ENCODE measurements around the gene CIDEA.

The CIDEA gene

GRCh38 chr18:12313530-12314245 is 59.5 kb downstream of the CIDEA start:
- DNase-seq, result no peak
- Histone ChIP-seq H3K27me3 (replicated peaks) (no peaks in the 10 kb centered on the region), H3K4me3 (ENCODE audit: low read depth, low read length) (no peak overlapping the region), H3K36me3 (replicated peaks) (peaks cover 91% of the 10 kb centered on the region), H3K27ac (peak overlapping the region; percentile 39)
- in situ Hi-C loops (cut with HindIII; ENCODE audit: low pct_ligation_motif_present, low sequenced_read_pairs), result no loop called here
- TF ChIP-seq CTCF (IDR thresholded peaks at IDR 0.05; ENCODE audit: low read depth, low read length, missing control alignments), result no peak

- no peak overlapping the region for H3K4me3 ChIP-seq (ENCODE audit: low read depth, low read length)
- H3K36me3 ChIP-seq (replicated peaks), result peaks cover 90% of the 10 kb centered on the region
- no peaks in the 10 kb centered on the region for H3K27me3 ChIP-seq (replicated peaks)
- in situ Hi-C loops (cut with HindIII; ENCODE audit: low pct_ligation_motif_present, low sequenced_read_pairs), result no loop called here
- DNase-seq, result no peak
- no peak for TF ChIP-seq CTCF (IDR thresholded peaks at IDR 0.05; ENCODE audit: low read depth, low read length, missing control alignments)
- H3K27ac ChIP-seq, result no peak overlapping the region
Measured at GRCh38 chr18:12314591-12315305, 60.6 kb downstream of the CIDEA start.

- Histone ChIP-seq H3K27ac (no peak overlapping the region), H3K4me3 (ENCODE audit: low read depth, low read length) (no peak overlapping the region), H3K36me3 (replicated peaks) (peaks cover 89% of the 10 kb centered on the region), H3K27me3 (replicated peaks) (no peaks in the 10 kb centered on the region)
- no peak for TF ChIP-seq CTCF (IDR thresholded peaks at IDR 0.05; ENCODE audit: low read depth, low read length, missing control alignments)
- no peak for DNase-seq
- in situ Hi-C loops (cut with HindIII; ENCODE audit: low pct_ligation_motif_present, low sequenced_read_pairs), result no loop called here
Measured at GRCh38 chr18:12315490-12315889, 61.3 kb downstream of the CIDEA start.

GRCh38 chr18:12315911-12316310 is 61.8 kb downstream of the CIDEA start:
- no peak for DNase-seq
- Histone ChIP-seq H3K4me3 (ENCODE audit: low read depth, low read length) (no peak overlapping the region), H3K27me3 (replicated peaks) (no peaks in the 10 kb centered on the region), H3K27ac (peak overlapping the region; percentile 11), H3K36me3 (replicated peaks) (peaks cover 89% of the 10 kb centered on the region)
- TF ChIP-seq CTCF (IDR thresholded peaks at IDR 0.05; ENCODE audit: low read depth, low read length, missing control alignments), result no peak
- in situ Hi-C loops (cut with HindIII; ENCODE audit: low pct_ligation_motif_present, low sequenced_read_pairs), result no loop called here

GRCh38 chr18:12317664-12318333 is 63.6 kb downstream of the CIDEA start:
- peak; percentile 52 for DNase-seq
- in situ Hi-C loops (cut with HindIII; ENCODE audit: low pct_ligation_motif_present, low sequenced_read_pairs), result no loop called here
- Histone ChIP-seq H3K4me3 (ENCODE audit: low read depth, low read length) (no peak overlapping the region), H3K36me3 (replicated peaks) (peaks cover 86% of the 10 kb centered on the region), H3K27ac (peak overlapping the region; percentile 51), H3K27me3 (replicated peaks) (no peaks in the 10 kb centered on the region)
- TF ChIP-seq CTCF (IDR thresholded peaks at IDR 0.05; ENCODE audit: low read depth, low read length, missing control alignments), result no peak

Data from brain microvascular endothelial cell (primary cell).